ENCODE measurements around the gene CELSR1.

- TF ChIP-seq, protein P1, sequence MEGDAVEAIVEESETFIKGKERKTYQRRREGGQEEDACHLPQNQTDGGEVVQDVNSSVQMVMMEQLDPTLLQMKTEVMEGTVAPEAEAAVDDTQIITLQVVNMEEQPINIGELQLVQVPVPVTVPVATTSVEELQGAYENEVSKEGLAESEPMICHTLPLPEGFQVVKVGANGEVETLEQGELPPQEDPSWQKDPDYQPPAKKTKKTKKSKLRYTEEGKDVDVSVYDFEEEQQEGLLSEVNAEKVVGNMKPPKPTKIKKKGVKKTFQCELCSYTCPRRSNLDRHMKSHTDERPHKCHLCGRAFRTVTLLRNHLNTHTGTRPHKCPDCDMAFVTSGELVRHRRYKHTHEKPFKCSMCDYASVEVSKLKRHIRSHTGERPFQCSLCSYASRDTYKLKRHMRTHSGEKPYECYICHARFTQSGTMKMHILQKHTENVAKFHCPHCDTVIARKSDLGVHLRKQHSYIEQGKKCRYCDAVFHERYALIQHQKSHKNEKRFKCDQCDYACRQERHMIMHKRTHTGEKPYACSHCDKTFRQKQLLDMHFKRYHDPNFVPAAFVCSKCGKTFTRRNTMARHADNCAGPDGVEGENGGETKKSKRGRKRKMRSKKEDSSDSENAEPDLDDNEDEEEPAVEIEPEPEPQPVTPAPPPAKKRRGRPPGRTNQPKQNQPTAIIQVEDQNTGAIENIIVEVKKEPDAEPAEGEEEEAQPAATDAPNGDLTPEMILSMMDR (IDR thresholded peaks at IDR 0.05; ENCODE audit: insufficient read depth, low read depth, low read length): no peak
- no peak for TF ChIP-seq EZH2 (IDR thresholded peaks at IDR 0.05; ENCODE audit: insufficient read depth, low read length)
Observed at GRCh38 chr22:46564084-46564714, 26.8 kb upstream of the CELSR1 start.
